SK-MEL-5 (cell line): Measurements from ENCODE around the gene PADI2. TPM values are rescaled to one million over a fixed set of nuclear protein-coding genes. Genes with fewer than 3 reads are reported as not detected.

Experiments
- DNase-seq: peaks from one replicate; pipeline ENCODE4 v3.0.0-alpha.2; 2016; ENCODE audit warnings: low read depth, low spot score
- in situ Hi-C: cut with HindIII; loops from 2 replicates; pipeline ENCODE4 v1.10.0; 2016; ENCODE audit warnings: low sequenced_read_pairs, high pct_unique_total_duplicates, low pct_unique_long_range_greater_than_20kb
- total RNA-seq: library from RNA; depleted of rRNA; stranded (reverse); fragments of >200 nt; shearing (Covaris generic); gene quantifications from 2 replicates; pipeline ENCODE4 v1.2.3, GENCODE V29; 2014

The PADI2 gene
- total RNA-seq, 1 experiment from 2014 or later, result 2.4 TPM

DNA sequence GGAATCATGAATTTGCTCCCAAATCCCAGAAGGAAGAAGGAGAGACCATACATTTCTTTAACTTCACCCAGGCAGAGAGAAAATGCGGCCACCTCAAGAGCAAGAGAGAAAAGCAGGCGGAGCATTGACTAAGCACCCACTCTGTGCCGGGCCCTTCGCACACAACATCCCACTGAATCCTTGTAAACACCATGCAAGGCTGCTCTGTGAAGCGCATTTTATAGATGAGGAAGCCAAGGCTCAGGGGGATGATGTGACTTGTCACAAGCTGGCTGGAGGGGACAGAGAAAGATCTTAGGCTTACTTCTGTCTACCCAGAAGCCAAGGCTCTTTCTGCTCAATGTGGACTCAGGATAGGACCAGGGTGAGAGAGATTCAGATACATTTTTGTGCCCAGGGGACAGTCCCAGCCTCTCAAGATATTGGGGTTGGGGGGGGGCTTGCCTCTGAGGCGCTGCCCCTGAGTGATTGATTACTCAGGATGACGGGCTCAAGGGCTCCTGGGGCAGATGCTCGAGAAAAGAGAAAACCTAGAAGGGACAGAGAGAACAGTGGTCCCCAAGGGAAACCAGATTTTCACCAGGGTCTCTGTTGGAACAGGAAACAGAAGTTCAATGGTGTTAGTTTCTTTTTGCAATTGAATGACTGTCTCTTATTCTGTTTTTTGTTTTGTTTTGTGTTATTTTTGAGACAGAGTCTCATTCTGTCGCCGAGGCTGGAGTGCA is 19.5 kb downstream of the PADI2 start:
- no peak for DNase-seq
- in situ Hi-C loops, result no loop called here

DNA sequence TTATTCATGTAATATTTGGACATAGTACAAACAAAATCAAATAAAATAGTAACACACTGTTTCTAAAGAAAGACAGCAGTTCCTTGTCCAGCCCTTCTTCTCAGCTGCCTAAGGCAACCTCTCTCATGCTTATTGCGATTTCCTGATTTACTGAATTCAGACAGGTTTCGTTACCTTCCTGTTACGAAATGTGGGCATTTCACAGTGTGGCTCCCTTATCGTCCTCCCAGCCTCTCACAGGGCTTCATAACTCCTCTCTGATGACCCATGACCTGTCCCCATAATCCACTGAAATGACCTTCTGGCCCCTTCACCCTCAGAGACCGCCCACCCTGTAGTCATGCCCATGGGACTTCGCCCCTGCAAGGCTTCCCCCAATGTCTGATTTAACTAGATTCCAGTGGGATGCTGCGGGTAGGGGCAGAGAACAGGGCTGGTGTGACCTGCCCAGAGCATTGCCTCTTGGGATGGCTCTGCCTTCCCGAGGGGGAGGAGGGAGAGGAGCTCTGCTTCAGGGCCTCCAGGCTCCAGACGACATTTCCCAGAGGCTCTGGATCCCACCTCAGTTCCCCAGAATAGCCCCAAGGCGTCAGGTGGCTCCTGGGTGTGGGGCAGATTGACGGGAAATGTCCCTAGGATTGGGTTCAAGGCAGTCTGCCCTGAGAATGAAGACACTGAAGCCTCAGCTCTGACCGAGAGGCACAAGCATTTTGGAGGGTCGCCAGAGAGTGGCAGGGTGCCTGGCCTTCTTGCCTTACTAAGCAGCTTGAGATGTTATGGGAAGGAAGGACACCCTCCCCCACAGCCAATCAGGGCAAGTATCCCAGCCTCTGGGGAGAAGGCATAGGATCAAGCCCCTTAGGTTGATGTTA is 20.6 kb downstream of the PADI2 start:
- no peak for DNase-seq
- in situ Hi-C loops, result no loop called here

DNA sequence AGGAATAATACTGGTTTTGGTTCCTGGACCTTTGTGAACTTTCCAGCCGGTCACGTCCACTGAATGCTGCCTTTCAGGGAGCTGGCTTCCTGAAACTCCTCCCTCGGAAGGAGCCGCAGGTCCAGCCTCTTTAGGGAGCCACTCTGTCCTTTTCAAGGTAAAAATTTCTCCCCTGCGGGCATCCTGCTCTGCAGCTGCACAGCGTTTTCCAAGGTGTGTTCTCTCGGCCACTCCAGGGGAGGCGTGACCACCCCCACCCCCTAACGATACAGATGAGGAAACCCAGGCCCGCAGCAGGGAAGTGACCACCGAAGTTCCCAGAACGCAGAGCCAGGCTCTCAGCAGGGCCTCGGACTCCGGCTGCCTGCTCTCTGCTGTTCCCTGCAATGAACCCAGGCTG is 21.5 kb downstream of the PADI2 start:
- no peak for DNase-seq
- in situ Hi-C loops, result no loop called here

DNA sequence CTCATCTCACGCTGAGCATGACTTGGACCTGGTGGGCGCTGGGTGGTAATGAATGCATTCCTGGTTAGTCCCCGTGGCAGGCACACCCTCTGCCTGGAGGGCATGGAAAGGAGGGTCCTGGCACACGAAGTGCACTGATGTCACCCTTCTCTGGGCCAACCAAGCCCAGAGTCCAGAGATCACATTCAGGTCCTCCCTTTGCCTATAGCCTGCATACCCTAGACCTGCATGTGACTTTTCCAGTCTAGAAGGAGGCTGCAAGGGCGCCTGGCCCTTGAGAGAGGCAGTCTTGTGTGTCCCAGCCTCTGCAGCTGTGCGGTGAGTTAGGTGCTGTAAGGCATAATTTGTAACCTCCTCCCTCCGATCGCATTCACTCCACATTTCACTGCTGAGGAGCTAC is 22.1 kb downstream of the PADI2 start:
- no peak for DNase-seq
- in situ Hi-C loops, result no loop called here

DNA sequence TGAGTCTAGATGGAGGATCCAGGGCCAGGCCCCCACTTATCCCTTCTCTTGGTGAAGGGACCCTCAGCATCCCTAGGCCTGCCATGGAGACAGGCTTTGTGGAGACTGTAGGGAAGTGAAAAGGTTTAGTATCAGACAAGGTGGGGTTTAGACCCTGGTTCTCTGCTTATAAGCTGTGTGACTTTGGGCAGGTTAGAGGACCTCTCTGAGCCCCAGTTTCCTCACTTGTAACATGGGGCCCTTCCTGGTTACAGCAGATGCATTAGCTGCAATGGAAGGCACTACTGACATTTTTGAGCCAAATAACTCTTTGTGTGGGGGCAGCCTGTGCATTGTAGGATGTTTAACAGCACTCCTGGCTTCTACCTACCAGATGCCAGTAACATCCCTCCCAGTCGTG is 22.7 kb downstream of the PADI2 start:
- no peak for DNase-seq
- in situ Hi-C loops, result no loop called here

DNA sequence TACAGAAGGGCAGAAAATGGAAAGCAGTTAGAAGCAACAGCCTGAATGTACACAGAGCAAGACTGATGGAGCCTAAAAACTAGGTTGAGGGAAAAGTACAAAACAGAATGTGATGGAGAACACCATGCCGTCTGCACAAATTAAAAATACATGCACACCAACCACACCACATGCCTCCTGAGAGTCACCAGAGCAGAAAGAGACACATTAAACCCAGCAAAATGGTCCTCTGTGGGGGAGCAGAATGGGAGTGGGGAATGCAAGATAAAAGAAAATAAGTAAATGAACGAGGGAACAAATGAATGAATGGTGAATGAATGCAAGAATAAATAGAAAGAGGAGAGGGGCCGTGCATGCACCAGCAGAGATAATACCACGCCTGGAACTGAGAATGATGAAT is 24.1 kb downstream of the PADI2 start:
- in situ Hi-C loops, result no loop called here

DNA sequence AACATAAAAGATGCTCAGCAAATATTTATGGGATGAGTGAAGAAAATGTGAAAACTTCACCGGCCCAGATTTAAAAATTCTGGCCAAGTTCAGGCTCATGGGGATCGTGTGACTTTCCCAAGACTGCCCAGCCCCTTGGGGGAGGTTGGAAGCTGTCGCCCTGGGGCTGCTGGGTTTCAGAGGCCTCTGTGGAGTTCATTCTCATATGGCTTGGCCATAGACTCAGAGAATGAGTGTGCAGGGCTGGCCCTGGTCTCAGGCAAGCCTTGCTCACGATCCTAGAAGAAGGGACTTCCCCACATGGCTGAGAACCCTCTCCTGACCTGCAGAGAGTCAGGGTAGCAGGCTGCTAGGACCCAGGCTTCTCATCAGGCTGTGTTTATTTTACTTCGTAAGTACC is 24.6 kb downstream of the PADI2 start:
- no peak for DNase-seq
- in situ Hi-C loops, result no loop called here

More for the DNA sequence above, 24.1 kb downstream of the PADI2 start:
- no peak for DNase-seq

DNA sequence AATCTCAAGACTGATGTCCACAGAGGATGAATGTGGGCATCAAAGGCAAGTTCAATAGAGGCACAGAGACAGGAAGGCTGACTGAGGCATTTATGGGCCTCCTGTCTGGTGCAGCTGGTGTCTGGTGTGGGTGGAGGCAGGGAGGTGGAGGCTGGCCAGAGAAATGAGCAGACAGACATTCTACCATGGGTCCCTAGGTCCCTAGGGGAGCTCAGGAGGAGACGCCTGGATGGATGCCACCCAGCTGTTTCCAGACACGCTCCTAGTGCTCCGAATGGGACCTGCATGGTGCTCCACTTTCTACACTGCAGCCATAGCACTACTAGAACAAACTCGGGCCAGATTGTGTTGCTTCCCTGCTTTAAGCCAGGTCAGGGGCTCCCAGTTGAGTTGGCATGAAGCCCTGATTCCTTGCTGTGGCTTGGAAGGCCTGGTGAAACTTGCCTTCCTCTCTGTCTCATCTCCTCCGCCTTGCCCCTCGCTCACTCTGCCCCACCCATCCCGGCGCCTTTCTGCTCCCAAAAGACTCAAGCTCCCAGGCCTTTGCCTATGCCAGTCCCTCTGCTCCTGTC is 25.3 kb downstream of the PADI2 start:
- in situ Hi-C loops, result no loop called here
- DNase-seq, result no peak

DNA sequence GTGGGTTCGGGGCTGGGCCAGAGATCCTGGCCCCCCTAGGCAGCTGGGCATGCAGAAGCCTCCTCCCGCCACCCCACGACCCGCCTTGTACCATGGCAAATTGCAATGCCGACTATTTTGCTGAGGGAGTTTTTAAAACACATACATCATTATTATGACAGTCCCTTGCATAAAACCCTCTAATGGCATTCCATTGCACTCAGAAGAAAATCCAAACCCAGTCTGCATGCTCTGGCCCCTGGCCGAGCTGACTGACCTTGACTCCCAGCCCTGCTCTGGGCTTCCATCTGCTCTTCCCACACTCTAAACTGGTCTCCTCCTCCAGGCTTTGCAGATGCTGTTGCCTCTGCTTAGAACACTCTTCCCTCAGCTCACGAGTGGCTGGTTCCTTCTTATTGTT is 28.0 kb downstream of the PADI2 start:
- in situ Hi-C loops, result no loop called here
- DNase-seq, result no peak

DNA sequence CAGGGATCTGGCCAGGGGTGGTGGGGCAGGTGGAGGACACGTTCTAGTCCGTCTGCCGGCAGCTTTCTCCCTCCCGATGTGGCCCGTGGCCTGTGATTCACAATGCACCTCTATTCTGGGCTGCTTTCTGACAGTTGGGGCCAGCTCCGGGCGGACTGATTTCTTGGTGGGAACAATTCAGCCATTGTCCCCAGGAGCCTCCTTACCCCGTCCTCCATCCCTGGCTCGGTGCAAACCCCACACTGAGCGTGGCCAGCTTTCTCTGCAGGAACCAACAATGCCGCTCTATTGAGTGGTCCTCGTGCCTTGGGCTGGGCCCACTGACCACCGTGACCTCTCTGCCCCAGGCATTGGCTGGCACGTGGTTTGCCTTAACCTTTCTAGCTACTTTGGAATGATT is 29.7 kb downstream of the PADI2 start:
- in situ Hi-C loops, result no loop called here
- peak; percentile 98 for DNase-seq

DNA sequence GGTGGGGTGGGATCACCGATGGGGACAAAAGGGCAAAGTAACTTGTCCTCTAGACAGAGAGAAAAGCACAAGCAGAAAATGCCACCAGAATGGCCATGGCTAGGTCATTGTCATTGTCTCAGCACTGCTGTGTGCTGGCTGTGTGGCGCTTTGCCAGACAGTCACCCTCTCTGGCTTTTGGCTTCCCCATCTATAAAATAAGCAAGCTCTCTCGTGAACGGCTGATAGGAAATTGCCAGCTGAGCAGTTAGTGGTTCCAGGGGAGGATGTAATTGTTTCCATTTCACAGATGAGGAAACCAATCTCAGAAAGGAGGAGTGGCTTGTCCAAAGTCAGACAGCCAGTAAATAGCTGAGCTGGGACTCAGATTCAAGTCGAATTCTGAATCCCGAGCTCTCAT is 32.5 kb downstream of the PADI2 start:
- DNase-seq, result no peak

DNA sequence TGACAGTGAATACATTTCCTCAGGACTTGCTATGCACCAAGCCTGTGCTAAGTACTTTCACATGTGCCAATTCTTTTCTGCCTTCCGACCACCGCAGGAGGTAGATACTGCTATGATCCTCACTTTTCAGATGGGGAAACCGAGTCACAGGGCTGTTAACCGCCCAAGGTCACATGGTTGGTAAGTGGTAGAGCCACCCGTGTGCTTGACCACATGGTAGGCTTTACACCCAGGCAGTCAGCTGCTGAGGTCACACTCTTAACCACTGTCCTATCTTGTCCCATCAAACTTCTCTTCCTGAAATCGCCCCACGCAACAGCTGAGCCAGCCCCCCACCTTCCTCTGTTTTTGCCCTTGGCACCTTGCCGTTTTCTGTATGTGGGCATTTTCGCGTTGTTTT is 34.5 kb downstream of the PADI2 start:
- in situ Hi-C loops, result no loop called here
- no peak for DNase-seq

More for the DNA sequence above, 32.5 kb downstream of the PADI2 start:
- in situ Hi-C loops, result no loop called here

DNA sequence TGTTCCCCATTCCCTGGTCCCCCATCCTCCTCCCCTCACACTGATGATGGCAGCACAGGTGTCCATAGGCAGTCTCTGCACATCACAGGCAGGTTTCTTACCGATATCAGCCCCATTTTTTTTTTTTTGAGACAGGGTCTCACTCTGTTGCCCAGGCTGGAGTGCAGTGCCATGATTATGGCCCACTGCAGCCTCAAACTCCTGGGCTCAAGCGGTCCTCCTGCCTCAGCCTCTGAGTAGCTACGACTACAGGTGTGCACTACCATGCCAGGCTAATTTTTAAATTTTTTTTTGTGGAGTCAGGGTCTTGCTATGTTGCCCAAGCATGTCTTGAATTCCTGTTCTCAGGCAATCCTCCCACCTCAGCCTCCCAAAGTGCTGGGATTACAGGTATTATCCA is 36.5 kb downstream of the PADI2 start:
- in situ Hi-C loops, result no loop called here
- no peak for DNase-seq

DNA sequence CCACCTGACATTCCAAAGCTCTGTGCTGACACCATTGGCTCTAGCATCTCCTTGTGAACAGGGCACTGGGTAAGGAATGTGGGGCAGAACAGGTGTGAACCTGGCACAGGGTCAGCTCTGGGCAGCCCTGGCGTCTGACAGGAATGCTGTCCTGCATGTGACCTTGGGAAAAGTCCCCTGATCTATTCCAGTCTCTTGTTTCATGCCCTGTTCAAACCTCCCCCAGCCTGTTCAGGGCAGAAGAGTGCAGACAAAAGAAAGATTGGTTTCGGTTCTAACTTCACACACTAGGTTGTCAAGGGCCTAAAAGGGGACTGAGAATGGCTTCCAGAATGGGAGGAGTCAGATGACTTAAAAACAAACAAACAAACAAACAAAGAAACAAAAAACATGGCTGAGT is 37.8 kb downstream of the PADI2 start:
- in situ Hi-C loops, result no loop called here
- DNase-seq, result no peak

DNA sequence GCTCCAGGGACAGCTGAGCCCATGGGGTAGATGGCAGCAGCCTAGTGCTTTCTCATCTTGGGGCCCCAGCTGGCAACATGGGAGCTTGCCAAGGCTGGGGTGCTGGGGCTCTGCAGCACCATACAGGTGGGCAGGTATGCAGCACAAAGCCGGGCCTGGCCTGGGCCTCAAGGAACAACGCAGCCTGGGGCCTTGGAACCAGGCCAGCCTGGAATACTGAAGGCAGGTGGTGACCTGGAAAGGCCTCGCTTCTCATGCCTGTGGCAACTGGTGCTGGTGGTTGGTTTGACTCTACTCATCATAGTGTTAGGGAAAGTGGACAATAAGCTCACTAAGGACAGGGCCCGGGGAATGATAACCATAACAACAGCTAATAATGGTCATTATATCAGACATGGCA is 38.4 kb downstream of the PADI2 start:
- DNase-seq, result no peak
- in situ Hi-C loops, result no loop called here

DNA sequence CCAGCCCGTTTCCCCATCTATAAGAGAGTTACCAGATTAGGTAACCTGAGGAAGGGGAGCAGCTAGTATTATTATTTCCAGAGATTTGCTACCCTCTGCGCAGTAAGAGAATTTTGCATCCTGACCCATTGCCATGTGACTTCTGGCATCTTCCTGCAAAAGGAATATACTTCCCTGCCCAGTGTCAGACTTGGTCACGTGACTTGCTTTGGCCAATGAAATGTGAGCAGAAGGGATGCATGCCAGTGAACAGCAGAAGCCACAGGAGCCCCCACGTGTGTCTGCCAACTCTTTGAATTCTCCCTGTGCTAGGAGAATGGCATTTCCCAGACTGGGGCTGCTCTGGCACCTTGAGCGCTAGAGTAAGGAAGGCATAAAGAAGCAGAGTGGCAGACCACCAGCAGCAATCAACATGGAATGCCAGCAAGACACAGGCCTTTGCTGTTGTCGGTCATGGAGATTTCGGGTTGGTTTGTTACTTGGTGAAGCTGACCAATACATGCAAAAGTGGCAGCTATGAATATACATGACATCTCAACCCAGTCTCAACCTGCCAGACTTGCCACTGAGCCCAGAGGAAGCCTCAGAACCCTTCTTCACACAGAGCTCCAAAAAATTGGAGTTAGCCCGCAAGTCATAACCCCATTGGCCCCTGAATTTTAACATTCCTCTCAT is 39.0 kb downstream of the PADI2 start:
- in situ Hi-C loops, result no loop called here
- no peak for DNase-seq

DNA sequence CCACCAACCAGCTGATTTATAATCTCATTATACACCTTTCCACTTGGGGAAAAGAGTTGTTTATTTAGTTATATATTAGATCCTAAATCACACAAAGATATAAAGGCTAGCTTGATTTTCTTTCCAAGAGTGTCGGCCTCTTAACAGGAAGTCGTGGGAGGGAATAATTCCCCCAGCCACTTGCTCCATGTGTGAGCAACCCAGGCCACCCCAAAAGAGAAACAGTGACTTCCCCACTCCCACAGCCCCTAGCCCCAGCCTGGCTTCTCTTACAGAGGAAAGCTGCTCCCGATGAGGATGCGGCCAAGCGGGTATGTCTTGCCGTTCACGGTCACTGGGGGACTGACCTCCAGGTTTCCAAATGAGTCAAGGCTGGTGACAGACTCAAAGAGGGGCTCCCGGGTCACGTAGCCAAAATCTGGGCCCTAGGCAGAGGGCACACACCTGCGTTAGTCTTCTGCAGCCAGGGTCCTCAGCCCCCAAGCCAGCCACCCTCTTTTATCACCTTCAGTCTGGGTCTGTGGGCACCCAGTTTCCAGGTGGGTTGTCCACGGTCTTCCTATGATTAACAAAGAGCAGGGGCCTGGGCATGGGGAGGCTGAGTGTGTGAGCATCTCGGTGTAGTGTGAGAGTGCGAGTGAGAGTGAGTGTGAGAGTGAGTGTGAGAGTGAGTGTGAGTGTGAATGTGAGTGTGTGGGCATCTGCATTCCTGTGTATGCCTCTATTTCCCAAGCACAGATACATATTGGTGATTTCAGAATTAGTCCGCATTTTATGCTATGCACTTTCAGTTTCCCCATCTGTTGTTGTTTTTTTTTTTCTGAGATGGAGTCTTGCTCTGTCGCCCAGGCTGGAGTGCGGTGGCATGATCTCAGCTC is 40.0 kb downstream of the PADI2 start:
- no peak for DNase-seq
- in situ Hi-C loops, result no loop called here
